Erythroblast (primary cell): ENCODE data around the gene CHST4.

Source experiments
- GATA1 ChIP-seq: IDR thresholded peaks from 2 replicates; pipeline ENCODE4 v1.6.1; 2011; ENCODE audit warnings: low read depth, mild to moderate bottlenecking, control low read depth, low read length, moderate library complexity
- POLR2A ChIP-seq: IDR thresholded peaks from 2 replicates; pipeline ENCODE4 v1.6.1; 2011; ENCODE audit warnings: mild to moderate bottlenecking, low read length

DNA sequence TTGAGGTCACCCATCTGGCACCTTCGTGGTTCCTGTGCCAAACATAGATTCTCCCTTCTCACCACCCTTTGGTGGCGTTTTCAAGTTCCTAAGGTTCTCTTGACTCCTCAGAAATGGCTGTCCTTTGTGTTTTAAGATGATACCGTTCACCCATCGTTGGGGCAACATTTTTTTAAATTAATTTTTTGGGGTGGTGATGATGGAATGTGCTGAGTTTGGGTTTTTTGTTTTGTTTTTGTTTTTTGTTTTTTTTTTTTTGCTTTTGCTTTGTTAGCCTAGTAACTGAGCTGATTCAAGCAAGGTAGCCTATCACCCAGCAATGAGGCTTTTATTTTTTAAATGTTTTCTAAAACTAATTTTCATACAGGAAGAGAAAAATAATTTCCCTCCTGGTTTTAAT, 2.6 kb downstream of the CHST4 start:
- no peak for TF ChIP-seq POLR2A
- no peak for TF ChIP-seq GATA1
